OCI-LY3 (cell line): ENCODE results near the gene TAF1B.

ENCODE experiments used
- EZH2phosphoT487 ChIP-seq: fragments of 200-600 bp; shearing (Covaris generic); IDR thresholded peaks from 2 replicates; pipeline ENCODE4 v1.6.1; 2018; ENCODE audit warnings: antibody characterized with exemption, mixed run types, low read depth
- TF ChIP-seq, protein P1 (sequence below): fragments of 200-600, 300-600 bp; sonication (generic); IDR thresholded peaks from 2 replicates; pipeline ENCODE4 v1.5.1; 2014; ENCODE audit warnings: antibody characterized with exemption, low read length, low read depth

DNA sequence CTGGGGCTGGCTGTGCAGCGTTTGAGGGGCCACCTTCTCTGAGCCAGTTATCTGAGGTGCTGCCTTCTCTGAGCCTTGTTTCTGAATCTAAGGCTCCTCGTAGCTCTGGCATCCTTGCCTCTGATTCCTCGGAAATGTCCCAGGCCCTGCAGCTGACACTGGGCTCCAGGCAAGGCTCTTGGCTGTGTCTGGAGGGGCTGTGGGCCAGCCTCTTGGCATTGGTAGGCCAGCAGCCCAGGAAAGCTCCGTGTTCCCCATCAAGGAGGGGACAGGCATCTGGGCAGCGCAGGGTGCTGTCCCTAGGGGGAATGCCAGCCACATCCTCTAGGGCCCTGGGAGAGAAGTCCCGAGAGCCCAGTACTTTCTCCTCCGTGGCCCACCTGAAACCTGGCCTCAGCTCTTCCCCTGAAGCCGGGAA, 40.7 kb upstream of the TAF1B start:
- TF ChIP-seq, protein P1, sequence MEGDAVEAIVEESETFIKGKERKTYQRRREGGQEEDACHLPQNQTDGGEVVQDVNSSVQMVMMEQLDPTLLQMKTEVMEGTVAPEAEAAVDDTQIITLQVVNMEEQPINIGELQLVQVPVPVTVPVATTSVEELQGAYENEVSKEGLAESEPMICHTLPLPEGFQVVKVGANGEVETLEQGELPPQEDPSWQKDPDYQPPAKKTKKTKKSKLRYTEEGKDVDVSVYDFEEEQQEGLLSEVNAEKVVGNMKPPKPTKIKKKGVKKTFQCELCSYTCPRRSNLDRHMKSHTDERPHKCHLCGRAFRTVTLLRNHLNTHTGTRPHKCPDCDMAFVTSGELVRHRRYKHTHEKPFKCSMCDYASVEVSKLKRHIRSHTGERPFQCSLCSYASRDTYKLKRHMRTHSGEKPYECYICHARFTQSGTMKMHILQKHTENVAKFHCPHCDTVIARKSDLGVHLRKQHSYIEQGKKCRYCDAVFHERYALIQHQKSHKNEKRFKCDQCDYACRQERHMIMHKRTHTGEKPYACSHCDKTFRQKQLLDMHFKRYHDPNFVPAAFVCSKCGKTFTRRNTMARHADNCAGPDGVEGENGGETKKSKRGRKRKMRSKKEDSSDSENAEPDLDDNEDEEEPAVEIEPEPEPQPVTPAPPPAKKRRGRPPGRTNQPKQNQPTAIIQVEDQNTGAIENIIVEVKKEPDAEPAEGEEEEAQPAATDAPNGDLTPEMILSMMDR = no peak
- no peak for TF ChIP-seq EZH2phosphoT487
